GM18870 (cell line): ENCODE measurements around the gene HMOX1.

Experiments used
- ATAC-seq: cut with Tn5 transposase; IDR thresholded peaks from one replicate; pipeline ENCODE4 v1.9.1; 2021; ENCODE audit warnings: moderate library complexity; ENCODE audit not compliant: unreplicated experiment

HMOX1 gene

DNA sequence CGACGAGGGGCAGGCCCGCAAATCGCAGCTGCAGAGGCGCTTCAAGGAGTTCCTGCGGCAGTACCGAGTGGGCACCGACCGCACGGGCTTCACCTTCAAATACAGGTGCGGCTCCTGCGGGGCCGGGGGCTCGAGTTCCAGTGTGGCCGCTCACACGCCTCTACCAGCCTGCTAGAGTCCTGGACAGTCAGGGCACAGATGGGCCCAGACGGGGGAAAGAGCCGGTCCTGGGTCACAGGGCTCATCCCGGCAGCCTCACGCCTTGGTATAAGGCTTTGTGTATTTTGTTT lies 19.6 kb downstream of the HMOX1 start:
- no peak for ATAC-seq

GRCh38 chr22:35401863-35402262 lies 21.0 kb downstream of the HMOX1 start:
- ATAC-seq: no peak

- no peak for ATAC-seq
These were observed 22.5 kb downstream of the HMOX1 start for GRCh38 chr22:35403356-35403755.

- ATAC-seq: no peak
These were observed 23.3 kb downstream of the HMOX1 start for GRCh38 chr22:35404176-35404575.

GRCh38 chr22:35406443-35406842 lies 25.5 kb downstream of the HMOX1 start:
- no peak for ATAC-seq

DNA sequence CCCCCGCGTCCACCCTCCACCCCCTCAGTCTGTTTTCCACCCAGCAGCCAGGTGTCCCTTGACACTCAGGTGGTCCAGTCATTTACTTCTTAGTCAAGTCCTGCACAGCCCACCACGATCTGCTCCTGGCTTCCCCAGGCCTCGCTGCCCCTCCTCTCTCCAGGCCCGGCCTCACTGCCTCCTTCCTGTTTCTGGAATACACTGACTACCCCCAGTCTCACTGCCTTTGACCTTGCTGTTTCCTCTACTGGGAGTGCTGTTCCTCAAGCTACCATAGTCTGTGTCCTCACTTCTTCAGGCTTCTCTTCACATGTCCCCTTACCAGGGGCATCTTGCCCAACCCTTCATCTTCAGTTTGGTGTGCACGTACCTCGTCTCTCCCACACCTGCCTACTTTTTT lies 26.5 kb downstream of the HMOX1 start:
- no peak for ATAC-seq

DNA sequence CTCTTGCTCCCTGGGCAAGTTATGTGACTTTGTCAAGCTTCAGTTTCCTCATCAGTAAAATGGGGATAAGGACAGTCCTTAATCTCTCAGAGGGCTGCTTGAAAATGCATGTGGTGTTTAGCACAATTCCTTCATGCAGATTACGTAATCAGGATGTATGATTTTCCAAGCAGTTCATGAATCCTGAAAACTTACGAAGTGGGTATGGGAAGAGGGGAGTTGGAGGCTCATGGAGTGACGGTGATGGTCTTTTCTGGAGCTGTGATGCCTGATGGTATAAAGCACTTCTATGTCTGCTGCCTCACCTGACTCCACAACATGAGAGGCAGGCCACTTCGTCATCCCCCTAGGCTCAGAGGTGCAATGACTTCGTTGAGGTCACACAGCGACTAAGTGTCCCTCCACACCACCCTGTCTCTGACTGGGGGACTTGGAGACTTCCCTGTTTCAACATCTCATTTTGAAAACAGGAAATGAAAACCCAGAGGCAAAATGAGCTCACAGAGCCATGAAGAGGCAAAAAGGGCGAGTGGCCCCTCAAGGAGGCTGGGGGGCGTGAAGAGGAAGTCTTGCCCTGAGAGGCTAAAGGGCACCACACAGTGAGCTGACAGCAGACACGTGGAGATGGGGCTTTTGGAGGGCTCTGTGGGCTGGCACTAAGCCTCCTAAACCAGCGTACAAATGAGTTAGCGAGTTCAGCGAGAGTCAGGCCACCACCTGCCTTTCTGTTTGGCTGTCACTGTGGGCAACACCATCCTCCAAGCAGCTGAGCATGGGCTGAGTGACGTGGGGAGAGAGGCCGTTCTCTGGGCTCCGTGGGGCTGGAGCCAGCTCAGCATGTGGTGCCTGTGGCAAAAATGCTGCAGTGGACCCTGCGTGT lies 29.1 kb downstream of the HMOX1 start:
- ATAC-seq: peak; percentile 74

GRCh38 chr22:35410663-35411034 lies 29.8 kb downstream of the HMOX1 start:
- peak; percentile 9 for ATAC-seq

DNA sequence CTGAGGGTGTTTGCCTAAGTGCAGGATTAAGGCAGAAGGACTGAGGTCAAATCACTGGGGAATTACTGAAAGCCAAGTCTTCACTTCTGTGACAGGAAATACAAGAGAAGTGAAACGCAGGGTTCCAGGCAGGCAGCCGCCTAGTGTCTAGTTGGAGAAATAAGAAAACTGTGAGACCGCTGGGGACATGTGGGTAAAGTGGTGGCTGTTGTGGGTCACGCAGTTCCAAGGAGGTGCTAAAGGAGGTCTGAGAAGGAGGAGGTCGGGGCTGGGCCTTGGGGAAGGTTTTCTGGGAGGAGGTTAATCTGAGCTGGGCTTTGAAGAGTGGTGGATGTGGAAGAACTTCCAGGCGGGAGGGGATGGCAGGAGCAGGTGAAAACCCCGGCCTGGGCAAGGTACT lies 30.2 kb downstream of the HMOX1 start:
- no peak for ATAC-seq

DNA sequence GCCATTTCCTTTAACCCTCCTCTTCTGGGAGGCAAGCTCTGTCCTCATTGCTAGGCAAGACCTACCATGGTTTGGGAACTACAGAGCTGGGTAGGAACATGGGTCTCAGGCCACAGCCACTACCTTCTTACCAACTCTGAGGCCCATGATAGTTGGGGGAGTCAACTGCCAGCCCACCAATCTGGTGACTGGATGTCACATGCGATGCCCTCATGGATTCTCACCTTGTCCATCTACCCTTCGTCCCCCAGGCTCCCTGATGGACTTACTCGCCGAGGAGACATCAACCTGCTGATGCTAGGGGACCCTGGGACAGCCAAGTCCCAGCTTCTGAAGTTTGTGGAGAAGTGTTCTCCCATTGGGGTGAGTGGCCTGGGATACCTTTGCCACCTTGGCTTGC lies 32.7 kb downstream of the HMOX1 start:
- ATAC-seq: no peak

GRCh38 chr22:35417606-35418005 lies 36.7 kb downstream of the HMOX1 start:
- ATAC-seq: no peak

DNA sequence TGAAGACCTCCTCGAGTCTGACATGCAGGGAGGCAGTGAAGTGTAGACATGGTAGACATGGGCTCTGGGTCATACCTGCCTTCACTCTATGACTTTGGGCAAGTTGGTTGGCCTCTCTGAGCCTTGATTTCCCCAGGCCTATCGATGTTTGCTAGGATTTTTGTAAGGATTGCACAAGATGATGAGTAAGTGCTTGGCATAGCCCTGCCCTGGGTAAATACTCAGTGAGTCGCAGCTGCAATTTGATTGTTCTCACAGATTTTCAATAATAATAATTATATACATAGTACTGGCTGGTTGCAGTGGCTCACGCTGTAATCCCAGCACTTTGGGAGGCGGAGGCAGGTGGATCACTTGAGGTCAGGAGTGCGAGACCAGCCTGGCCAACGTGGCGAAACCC lies 37.2 kb downstream of the HMOX1 start:
- ATAC-seq: no peak

DNA sequence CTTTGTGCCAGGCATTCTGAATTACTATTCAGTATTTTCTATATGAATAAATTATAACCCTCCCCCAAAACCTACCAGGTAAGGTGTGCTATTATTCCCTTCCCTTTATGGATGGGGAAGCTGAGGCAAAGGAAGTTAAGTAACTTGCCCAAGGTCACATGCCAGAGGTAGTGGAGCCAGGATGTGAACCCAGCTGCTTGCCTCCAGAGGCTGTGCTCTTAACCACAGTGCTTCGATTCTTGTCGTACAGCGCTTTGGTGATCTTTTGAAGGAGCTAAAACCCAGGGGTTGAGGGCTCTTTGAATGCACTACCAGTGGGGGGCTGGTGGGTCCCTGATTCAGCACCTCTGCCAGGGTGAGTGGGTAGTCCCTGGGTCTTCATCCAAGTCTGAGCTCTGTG lies 37.8 kb downstream of the HMOX1 start:
- no peak for ATAC-seq

- no peak for ATAC-seq
These were observed 38.9 kb downstream of the HMOX1 start for GRCh38 chr22:35419756-35420155.

DNA sequence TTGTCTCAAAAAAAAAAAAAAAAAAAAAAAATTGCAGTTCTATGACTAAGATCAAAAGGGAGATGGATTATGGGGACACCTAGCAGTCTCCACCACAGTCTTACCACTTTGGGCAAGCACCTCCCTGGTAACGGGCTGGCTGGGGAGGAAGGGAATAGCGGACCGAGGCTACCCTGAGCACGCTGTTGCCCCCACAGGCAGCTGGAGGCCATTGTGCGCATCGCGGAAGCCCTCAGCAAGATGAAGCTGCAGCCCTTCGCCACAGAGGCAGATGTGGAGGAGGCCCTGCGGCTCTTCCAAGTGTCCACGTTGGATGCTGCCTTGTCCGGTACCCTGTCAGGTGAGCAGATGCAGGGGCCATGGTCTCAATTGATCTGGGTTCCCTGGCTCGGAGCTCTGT lies 40.2 kb downstream of the HMOX1 start:
- ATAC-seq: no peak

DNA sequence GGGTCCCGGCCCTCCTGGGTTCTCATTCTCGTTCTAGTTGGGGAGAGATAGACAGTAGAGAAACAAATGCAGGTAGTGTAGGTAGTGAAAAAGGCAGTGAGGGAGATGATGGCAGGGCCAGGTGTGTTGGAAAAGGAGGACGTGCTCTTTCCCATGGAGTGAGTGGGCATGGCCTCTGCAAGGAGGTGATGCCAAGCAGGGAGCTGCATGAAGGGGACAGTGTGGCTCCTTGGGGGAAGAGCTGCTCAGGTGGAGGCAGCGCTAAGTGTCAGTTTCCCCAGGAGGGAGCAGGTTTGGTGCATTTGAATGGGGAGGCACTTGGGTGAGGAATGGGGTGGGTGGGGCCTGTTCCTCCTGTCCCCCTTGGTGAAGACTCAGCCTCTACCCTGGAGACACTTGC lies 41.2 kb downstream of the HMOX1 start:
- ATAC-seq: no peak

DNA sequence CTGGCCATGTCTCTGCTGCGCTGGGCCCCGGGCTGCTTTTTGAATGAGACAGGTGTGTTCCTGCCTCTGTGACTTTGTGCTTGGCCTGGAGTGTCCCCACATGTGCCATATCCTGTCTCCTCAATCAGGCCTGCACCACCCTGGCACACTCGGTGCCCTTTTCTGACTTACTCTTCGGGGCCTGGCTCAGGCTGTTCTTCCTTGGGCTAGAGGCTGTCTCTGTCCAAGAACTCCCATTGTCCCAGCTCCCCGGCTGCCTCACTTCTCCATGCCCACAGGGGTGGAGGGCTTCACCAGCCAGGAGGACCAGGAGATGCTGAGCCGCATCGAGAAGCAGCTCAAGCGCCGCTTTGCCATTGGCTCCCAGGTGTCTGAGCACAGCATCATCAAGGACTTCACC lies 42.0 kb downstream of the HMOX1 start:
- no peak for ATAC-seq

- no peak for ATAC-seq
These were observed 43.2 kb downstream of the HMOX1 start for GRCh38 chr22:35424081-35424480.

DNA sequence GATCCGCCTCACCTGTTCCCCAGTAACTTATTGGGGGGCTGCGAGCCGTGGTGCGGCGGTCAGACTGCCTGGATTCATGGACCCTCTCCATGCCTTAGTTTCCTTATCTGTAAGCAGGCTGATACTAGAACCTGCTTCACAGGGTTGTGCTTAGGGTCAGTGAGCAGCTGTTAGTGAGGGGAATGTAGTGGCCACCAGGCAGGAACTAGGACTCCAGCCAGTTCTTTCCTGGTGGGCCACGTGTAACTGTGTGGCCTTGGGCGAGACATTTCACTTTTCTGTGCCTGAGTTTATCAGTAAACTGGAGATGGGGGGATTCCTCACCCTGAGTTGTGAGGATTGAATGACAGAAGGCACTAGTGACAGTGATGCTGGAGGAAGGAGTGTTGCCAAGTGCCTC lies 43.9 kb downstream of the HMOX1 start:
- no peak for ATAC-seq

GRCh38 chr22:35425546-35425945 lies 44.6 kb downstream of the HMOX1 start:
- no peak for ATAC-seq

- no peak for ATAC-seq
These were observed 45.3 kb downstream of the HMOX1 start for GRCh38 chr22:35425971-35426800.

DNA sequence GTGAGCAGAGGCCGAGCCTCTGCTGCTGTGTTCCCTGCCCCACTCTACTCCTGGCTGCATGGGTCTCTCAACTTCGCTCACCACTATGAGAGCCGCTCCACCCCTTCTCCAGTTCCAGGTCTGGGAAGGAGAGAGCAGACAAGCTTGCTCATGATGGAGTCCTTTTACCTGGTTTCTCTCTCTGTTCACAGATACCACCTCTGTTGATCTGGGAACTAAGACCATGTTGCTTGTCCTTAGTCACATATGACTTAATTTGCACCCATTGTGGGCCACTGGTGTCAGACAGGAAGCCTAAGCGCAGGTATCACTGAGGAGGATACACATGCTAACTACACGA lies 45.9 kb downstream of the HMOX1 start:
- no peak for ATAC-seq

- no peak for ATAC-seq
These were observed 50.0 kb downstream of the HMOX1 start for GRCh38 chr22:35430897-35431322.
